ENCODE data around the gene CRADD.

CRADD gene

DNA sequence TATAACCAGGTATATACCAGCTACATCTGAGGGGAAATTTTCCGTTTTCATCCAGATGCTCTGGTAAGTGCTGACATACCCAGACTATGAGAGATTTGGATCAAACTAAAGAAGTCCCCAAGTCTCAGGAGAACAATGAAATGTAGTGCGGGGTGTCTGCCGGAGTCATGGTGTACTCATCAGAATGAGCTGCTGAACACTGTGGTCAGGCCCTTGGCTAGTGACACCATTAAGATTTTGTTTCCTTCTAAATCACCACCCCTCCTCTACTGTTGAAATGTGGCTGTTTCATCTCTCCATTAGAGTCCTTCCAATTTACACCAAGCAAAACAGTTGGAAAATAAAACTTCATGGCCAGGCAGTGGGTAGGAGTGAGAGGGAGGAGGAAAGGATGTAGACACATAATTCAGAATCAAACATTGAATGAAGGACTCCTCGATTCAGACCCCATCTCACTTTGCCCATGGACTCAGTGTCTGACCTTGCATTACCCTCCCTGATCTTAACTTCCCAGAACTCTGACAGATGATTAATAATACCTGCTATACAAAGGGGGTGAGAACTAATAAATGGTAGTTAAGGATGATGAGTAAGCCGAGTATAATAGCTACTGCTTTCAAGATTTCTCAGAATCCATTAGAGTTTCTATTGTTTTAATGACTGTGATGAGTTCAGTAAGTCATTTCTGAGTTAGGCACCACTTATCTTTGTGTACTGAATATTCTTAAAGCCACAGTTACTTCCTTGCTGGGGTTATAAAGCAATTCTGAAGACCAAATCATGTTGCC is 127.4 kb downstream of the CRADD start:
- in situ Hi-C loops (cut with MboI; ENCODE audit: low sequenced_read_pairs): no loop called here

DNA sequence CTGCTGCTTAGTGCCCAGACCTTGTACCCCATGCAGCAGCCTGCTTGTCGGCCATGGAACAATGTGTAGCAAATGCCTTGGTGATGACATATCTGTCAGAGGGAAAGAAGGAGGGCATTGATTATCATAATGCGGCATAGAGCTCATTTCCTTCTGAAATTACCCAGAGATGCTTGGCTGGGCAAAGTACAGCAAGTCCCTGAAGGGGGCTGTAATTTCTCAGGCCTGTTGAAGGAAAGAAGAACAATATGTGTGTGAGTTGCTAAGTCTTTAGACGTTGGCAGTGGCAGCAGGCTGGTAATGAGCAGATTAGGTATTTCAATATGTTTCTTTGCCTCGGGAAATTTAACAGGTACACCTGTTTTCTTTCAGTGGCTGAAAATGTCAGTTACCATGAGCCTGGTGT is 128.6 kb downstream of the CRADD start:
- in situ Hi-C loops (cut with MboI; ENCODE audit: low sequenced_read_pairs): no loop called here

DNA sequence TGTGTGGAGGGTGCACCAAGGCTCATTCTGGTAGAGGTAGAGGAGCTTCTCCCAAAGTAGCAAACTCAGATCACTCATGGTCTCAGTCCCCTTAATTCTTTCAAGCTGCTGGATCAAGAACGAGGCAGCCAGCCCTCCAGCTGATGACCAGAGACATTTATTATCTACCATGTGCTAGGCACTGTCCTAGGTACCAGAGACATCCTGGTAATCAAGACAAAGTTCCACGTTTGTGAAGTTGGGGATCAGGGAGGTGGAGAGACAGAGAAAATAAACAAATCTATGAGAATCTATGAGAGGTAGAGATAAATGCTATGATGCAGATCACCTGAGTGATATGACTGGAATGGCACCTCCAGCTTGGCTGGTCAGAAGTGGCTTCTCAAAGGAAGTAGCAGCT is 130.2 kb downstream of the CRADD start:
- in situ Hi-C loops (cut with MboI; ENCODE audit: low sequenced_read_pairs): no loop called here

DNA sequence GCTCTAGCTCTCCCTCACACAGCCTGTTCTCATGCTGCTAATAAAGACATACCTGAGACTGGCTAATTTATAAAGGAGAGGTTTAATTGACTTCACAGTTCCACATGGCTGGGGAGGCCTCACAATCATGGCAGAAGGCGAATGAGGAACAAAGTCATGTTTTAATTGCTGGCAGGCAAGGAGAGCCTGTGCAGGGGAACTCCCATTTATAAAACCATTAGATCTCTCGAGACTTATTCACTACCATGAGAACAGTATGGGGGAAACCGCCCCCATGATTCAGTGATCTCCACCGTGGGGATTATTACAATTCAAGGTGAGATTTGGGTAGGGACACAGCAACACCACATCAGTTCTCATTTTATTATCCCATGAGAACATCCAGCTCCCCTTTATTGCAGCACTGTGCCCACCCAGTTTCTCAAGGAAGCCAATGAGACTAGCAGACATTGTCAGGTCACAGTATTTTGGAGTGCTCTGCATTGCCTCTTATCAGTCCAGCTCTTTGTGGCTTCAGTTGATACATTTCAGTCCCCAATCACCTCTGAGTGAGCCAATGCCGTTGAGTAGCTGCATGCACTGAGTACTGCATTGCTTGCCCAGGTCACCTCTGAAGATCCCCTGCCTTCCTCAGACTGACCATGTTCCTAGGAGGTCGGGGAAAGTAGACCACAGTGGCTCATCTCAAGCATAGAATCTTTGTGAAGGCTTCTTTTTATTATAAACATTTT is 131.2 kb downstream of the CRADD start:
- in situ Hi-C loops (cut with MboI; ENCODE audit: low sequenced_read_pairs): no loop called here

DNA sequence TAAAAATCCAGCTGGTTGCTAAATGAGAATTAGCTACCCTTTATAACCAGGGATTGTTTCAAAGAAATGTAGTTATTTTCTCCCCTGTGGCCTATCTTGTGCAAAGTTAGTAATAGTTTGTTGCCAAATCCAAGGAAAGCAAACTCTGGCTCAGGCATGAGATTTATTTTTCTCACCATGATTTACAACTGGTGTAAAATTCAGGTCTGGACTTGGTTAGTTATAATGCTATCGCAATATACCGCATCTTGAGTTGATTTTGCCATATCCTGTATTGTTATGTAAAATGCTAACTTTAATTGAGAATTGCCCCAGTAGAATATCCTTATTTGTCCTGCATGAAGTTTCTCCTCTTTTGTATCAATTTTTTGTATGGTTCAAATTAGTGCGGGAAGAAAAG is 135.5 kb downstream of the CRADD start:
- in situ Hi-C loops (cut with MboI; ENCODE audit: low sequenced_read_pairs): no loop called here

DNA sequence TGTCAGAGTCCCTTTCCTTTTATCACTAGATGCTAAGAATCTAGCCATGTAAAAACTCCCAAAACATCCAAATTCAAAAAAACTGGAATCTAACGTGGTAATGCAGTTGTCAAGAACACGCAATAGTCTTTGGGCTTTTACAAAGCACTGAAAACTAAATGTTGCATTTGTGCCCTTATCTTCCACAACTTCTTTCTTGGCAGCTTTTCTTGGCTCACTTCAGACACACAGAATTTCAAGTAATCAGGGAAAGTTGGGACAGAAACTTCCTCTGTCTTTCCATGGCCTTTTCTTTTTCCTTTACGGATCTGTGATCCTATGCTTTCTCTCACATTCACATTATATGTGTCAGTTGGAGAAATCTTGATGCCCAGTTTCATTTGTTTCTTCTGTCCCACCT is 136.0 kb downstream of the CRADD start:
- in situ Hi-C loops (cut with MboI; ENCODE audit: low sequenced_read_pairs): no loop called here

DNA sequence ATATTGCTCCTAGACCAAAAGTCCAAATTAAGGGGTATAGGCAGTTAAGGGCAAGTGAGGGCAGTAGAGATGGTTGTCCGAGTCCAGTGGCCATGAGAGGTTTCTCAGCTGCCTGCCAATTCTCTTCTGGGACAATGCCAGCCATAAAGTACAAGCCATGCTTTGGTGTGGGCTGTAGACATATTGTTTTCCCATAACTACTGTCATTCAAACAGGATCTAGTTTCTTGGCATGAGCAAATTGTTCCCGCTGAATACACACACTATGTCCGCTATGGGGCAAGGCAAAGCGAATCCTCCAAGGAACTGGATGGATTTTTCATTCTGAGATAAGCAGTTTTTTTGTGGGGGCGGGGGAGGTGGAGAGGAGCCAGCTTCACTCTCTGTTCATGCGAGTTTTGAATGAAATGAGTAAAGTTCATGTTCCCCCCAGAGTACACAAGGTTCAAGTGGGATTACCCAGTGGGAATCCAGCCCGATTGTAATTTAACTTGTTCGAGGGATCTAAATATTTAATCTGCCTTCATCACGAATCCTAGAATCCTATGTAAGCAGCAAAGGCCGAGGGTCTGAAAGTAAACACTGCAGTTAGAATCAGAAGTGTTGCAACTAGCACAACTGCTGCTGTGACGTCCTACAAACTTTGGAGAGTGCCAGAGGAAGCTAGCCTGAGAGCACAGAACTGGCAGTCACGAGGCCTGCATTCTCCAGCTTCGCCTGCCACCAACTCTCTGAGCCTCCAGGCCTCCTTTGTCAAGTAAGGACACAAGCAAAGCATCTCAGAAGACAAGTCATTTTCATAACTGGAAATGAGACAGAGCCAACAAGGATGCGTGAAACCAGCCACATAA is 137.0 kb downstream of the CRADD start:
- in situ Hi-C loops (cut with MboI; ENCODE audit: low sequenced_read_pairs): no loop called here

DNA sequence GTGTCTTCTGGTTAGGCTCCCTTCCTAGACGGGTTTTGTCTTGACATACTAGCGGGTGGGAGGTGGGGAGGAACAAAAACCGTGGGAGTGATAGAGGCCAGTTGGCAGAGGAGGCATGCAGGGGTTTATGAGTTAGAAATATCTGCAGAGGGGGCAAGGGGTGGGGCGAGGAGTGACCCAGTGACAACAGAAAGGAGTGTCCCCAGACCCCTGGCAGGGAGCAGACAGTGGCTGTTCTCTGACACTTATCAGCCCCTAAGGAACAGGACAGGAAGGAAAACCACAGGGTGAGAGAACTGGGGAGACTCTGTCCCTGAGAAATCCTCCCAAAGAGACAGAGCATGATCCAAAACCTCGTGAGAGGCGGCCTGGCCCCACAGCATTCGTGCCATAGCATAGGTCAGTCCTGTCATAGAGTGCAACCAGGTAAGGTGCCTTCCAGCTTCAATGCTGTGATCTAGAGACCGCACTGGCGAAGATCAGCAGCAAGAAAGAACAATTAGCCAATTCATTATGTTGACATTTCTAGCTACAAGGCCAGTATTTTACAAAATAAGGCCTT is 141.4 kb downstream of the CRADD start:
- in situ Hi-C loops (cut with MboI; ENCODE audit: low sequenced_read_pairs): no loop called here

DNA sequence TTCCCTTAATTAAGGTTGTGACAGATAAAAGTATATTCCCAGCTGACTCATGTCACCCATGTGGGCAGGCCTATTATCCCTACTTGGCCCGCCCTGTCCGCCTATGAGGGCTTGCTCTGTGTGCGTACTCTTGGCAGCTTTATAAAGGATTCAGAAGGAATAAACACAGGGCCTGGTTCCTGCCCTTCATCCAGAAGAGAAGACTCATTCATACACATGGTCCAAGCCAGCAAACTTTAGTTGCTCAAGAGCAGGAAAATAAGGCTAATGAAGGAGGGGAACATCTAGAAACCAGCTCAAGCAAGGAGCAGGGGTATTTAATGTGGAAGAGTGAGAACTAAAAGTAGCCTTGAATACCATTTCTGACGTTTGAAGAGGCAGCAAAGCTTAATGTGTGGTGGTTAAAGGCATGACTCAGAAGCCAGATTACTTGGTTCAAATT is 141.9 kb downstream of the CRADD start:
- in situ Hi-C loops (cut with MboI; ENCODE audit: low sequenced_read_pairs): no loop called here

DNA sequence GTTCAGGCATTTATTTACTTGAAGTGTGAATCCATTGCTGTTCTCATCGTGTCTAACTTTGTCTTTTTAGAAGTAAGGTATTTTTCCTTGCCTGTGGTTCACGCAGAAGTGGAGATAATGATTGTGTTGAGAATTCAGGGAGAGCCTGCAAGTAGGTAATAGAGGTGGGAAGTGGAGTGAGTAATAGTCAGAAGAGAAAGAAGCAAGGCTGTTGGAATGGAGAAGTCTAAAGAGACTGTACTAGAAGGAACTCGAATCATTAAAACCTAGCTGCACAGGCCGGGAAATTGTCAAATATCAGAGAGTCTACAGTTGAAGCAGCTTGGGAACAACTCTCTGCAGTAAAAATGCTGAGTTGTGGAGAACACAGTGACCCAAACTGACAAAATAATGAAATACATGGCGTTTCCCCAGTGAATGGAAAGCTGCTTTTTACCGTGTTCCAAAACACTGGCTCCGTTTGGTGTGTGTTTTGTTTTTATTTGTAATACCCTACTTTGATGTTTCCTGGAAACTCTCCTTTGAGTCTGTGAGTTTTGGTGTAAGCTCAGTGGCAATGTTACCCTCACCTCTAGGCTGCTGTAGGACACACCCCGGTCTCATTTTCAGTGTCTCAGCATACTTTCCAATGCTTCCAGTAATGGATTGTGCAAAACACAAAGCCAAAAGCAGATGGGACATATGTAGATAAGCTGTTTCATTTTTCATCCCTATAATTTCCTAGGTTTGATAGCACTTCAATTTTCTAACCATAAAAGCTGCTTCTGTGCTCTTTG is 146.6 kb downstream of the CRADD start:
- in situ Hi-C loops (cut with MboI; ENCODE audit: low sequenced_read_pairs): no loop called here

DNA sequence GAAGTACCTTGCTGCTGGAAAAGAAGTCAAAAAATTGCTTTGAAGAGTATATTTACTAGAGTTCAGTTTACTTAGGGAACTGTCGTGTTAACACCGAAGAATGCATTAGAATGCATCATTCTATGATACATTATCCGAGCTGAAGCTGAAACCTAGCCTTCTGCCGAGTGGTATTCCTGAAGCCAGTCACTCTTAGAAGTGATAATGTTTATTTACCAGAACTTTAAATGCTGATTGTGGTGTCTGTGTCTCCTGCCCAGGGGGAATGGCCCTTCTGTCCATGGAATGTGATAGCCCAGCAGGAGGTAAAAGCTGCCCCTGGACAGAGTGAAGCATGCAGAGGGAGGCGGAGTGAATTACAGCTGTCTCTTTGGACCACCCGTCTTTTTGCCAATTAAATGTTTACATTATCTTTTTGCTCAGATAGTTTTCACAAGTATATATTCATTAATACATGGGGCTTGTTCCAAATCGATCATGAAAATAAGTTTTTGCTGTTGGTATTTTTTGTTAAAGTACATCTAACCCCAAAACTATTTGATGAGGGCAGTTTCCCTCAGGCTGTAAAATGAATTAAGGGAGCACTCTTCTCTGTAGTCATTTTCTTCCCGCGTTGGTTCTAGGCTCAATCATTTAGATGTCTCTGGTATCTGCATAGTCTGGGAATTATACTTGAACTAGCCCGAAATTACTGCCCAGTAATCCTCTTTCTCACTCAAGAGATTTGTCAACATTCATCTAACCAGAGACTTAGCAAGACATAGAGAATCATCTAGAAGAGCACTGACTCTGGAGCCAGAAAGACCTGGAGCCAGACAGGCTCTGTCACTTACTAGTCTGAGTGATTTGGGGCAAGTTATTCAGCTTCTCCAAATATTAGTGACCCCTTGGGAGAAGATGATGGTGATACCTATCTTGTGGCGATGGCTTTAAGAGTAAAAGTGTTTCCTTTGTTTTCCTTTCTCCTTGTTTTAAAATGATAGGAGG is 147.6 kb downstream of the CRADD start:
- in situ Hi-C loops (cut with MboI; ENCODE audit: low sequenced_read_pairs): no loop called here

DNA sequence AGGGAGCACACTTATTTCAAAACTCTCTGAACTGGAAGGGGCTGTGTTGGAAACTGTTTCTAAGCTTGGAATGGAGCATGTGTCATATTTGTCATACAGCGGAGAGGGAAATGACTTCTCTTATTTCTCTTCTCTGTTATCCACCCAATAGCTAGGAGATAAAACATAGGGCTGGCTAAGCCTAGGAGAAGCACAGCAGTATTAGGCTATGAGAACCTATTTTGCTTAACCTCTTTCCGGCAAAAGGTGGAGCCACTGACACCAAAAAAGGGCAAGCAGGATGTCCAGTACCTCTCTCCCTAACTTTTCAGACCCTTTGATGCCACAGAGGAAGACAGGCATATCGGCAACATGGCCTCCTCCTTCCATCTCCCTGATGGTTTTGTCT is 148.3 kb downstream of the CRADD start:
- in situ Hi-C loops (cut with MboI; ENCODE audit: low sequenced_read_pairs): no loop called here

DNA sequence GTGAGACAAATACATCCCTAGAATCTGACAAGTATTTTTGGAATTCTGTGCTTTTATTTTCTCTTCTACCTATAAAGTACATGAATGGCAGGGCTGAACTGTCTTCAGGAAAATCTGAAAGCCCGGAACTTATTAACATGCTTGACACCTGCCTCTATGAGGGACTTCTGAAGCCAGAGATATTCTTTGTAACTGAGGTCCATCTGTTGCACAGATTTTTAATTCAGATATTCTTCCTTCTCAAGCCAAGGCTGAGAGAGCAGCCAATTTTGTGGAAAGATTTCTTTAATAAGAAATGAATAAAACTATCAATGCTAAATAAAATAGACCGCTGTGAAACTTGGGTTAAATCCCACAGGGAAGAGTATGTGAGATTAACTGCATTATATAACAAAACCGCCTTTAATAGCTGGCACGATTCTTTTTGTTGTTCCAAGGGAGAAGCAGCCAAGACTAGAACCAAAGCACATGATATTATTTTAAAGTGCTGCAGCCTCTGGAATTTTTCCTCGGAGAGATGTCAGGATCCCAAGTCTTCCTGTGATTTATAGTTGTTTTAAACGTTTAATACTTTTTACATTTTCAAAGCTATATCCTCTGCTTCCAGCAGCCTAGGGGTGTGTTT is 148.9 kb downstream of the CRADD start:
- in situ Hi-C loops (cut with MboI; ENCODE audit: low sequenced_read_pairs): no loop called here

DNA sequence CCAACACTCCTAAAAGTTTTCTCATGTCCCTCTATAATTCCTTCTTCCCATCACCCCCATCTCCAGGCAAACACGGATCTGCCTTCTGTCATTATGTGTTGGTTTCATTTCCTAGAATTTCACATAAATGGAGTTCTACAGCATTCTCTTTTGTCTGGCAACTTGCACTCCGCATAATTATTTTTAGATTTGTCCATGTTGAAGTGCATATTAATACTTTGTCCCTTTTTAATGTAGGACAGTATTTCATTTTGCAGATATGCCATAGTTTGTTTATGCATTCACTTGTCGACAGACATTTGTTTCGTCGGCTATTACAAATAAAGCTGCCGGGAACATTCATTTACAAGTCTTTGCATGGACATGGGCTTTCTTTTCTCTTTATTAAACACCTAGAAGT is 150.0 kb downstream of the CRADD start:
- in situ Hi-C loops (cut with MboI; ENCODE audit: low sequenced_read_pairs): no loop called here

DNA sequence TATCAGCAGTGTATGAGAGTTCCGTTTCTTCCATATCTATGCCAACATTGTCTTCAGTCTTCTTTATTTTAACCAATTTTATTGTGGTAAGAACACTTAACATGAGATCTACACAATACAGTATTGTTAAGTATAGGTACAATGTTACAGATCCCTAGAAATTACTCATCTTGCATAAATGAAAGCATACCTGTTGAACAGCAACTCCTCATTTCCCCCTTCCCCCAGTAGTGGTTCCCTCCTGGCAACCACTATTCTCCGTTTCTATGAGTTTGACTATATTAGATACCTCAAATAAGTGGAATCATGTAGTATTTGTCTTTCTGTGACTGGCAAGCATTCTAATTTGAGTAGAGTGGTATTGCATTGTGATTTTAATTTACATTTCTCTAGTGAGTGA is 150.5 kb downstream of the CRADD start:
- in situ Hi-C loops (cut with MboI; ENCODE audit: low sequenced_read_pairs): no loop called here

DNA sequence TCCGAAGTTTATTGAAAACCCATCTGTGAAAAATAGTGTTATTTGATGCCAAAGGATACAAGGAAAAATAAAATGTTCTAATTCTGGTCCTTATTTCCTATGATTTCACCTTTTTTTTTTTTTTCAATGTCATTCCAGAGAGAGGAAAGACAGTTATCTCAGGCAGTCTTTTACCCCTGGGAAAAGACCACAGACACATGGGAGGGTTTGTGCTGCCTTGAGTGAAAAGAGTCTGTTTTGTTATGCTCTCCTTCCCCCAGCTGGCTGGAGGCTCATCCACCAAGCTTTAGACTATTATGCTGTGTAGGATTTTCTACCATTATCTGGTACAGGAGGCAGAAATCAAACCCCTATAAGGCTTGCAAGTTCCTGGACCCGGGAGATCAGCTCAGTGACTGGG is 151.8 kb downstream of the CRADD start:
- in situ Hi-C loops (cut with MboI; ENCODE audit: low sequenced_read_pairs): no loop called here

DNA sequence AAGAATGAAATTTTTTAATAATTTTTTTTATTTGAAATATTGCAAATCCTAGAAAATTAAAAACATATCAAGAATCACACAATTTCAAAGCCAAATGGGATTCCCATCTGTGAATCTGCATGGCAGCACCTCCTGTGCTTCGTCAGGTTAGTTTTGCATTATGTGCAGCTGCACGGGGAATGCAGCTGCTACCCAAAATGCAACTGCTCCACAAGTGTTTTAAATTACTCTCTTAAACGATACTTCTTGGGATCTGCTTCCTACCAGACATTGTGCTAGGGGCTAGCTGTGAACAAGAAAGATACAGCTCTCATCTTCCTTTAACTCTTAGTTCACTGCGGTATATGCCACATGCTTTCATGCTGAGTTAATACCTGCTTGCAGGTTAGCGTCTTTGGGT is 154.2 kb downstream of the CRADD start:
- in situ Hi-C loops (cut with MboI; ENCODE audit: low sequenced_read_pairs): no loop called here

DNA sequence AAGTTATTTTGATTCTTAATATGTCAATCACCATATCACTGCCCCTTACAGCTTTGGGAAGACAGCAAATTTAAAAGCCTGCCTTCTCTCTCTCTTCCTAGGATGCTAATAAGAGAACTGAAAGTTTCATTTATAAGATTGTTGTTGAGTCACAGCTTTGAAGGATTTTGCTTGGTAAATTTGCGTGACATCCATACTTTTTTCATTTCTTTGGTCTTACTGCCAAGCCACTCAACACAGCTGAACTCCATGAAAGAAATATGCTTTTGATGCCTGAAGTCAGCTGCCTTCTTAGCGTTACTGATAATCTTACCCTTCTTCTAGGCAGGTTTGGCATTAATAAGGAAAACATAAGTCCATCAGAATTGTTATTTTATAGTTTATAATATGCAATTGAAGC is 155.0 kb downstream of the CRADD start:
- in situ Hi-C loops (cut with MboI; ENCODE audit: low sequenced_read_pairs): no loop called here

DNA sequence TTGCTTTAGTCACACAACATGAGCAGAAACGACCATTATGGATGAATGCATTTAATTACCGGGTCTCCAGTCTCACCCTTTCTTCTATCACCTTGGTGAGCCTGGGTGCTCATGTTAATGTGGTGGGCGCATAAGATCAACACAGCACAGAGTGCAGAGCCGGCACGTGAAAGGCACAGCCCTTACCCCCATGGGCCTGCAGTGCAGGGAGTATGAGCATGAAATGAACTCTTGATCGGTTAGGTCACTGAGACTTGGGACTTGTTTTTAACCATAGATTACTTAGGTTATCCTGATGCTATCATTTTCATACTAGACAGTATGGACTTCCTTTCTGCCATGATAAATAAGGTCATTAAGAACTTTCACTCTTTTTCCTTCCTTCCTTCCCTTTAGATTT is 156.8 kb downstream of the CRADD start:
- in situ Hi-C loops (cut with MboI; ENCODE audit: low sequenced_read_pairs): no loop called here
